Fibroblast of villous mesenchyme (primary cell): ENCODE results near the gene SESN1. TPM values are rescaled to one million over a fixed set of nuclear protein-coding genes. Genes with fewer than 3 reads are reported as not detected.

Experiments
- DNase-seq: peaks from one replicate; pipeline ENCODE4 v3.0.0-alpha.2; 2010; ENCODE audit warnings: low read depth
- H3K4me3 ChIP-seq: 2 replicates; pipeline ENCODE4 v1.5.1; 2011; ENCODE audit warnings: low read depth, mild to moderate bottlenecking, low read length
- total RNA-seq: library from RNA; depleted of rRNA; stranded (reverse); fragments of >200 nt; gene quantifications from 2 replicates; pipeline ENCODE4 v1.2.3, GENCODE V29; 2012
- TF ChIP-seq, protein P1 (sequence below): IDR thresholded peaks from 2 replicates; pipeline ENCODE4 v1.5.1; 2012; ENCODE audit warnings: low read depth, mild to moderate bottlenecking, low read length; ENCODE audit not compliant: insufficient read depth

Gene SESN1
- total RNA-seq, 1 donor, result 29.4 TPM

- no peak overlapping the region for H3K4me3 ChIP-seq
- TF ChIP-seq, protein P1, sequence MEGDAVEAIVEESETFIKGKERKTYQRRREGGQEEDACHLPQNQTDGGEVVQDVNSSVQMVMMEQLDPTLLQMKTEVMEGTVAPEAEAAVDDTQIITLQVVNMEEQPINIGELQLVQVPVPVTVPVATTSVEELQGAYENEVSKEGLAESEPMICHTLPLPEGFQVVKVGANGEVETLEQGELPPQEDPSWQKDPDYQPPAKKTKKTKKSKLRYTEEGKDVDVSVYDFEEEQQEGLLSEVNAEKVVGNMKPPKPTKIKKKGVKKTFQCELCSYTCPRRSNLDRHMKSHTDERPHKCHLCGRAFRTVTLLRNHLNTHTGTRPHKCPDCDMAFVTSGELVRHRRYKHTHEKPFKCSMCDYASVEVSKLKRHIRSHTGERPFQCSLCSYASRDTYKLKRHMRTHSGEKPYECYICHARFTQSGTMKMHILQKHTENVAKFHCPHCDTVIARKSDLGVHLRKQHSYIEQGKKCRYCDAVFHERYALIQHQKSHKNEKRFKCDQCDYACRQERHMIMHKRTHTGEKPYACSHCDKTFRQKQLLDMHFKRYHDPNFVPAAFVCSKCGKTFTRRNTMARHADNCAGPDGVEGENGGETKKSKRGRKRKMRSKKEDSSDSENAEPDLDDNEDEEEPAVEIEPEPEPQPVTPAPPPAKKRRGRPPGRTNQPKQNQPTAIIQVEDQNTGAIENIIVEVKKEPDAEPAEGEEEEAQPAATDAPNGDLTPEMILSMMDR, result no peak
- no peak for DNase-seq
These were observed 134.6 kb downstream of the SESN1 start for GRCh38 chr6:108959972-108960582.

- TF ChIP-seq, protein P1, result no peak
- H3K4me3 ChIP-seq, result no peak overlapping the region
- DNase-seq, result no peak
These were observed 135.5 kb downstream of the SESN1 start for GRCh38 chr6:108958900-108959770.

DNA sequence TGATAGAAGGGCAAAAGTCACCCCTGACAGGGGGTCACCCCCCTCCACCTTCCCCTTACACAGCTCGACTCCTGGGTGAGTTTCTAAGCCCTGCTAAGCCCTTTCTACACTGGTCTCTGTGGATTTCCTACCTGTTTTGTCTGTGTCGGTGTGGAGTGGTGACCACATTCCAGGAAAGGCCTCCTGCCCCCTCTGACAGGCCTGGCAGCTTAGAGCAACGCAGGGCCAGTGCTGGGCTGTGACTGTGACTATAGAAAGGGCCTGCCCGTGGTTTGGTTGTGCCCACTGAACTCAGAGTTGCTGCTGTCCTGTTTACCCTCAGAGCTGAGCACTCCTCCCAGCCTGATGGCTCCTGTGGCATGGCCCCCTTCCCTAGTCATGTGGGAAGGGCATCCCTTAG lies 137.4 kb downstream of the SESN1 start:
- no peak for DNase-seq
- TF ChIP-seq, protein P1, result no peak

DNA sequence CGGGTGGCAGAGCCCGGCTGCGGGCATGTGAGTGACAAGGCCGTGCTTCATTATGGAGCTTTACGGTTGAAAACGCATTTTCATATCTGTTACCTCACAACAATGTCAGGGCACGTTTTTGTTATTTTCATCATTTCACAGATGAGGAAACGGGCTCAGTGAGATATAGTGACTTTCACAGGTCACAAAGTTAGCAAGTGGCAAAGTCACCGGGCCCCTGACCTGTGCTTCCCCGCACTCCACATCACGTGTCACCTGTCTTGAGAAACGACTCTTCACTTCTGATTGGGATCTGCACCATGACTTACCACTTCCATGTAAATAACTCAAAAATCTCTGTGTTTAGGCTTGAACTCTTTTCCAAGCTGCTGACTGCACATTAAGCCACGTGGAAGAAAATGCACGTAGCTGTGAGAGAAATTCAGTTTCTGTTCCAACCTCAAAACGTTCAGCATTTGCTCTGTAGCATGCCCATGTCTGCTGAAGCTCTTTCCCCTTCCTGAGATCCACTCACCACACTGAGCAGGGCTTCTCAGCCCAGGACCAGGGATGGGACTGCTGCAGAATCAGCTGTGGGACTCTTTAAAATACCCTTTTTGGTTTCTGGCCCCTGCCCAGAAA lies 139.2 kb downstream of the SESN1 start:
- TF ChIP-seq, protein P1, result no peak
- no peak overlapping the region for H3K4me3 ChIP-seq
- no peak for DNase-seq

More for the DNA sequence above, 137.4 kb downstream of the SESN1 start:
- no peak overlapping the region for H3K4me3 ChIP-seq

DNA sequence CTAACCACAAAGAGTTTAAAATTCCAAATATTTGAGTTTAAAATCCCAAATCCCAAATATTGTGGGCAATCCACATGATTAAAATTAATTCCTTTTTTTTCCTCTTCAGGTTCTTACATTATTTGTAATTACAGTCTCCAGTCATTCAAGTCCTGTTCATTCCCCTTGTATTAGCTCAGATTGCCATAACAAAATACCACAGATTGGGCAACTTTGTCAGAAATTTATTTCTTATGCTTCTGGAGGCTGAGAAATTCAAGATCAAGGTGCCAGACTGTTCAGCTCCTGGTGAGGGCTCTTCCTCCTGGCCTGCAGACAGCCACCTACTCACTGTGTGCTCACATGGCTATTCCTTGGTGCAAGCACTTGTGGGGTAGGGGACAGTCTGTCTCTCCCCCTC lies 141.0 kb downstream of the SESN1 start:
- no peak for DNase-seq
- TF ChIP-seq, protein P1, result no peak
- H3K4me3 ChIP-seq, result no peak overlapping the region

- DNase-seq, result no peak
- no peak overlapping the region for H3K4me3 ChIP-seq
- TF ChIP-seq, protein P1, result no peak
These were observed 141.7 kb downstream of the SESN1 start for GRCh38 chr6:108952776-108953486.
